Adrenal gland (tissue), 12 donors: ENCODE data around the gene CRY1. TPM values are rescaled to one million over a fixed set of nuclear protein-coding genes. Genes with fewer than 3 reads are reported as not detected.
"Not testable (repeated sequence)": the region's sequence is repeated elsewhere in the genome, so short reads cannot be mapped to it uniquely, and the experiment has no call there.

Experiments
- DNase-seq, 7 donors: peaks; one replicate each; pipeline ENCODE4 v3.0.0-alpha.2; 2019 to 2020
- H3K27ac ChIP-seq, 5 donors: fragments of 200-600 bp; sonication (generic) in 4 of 5; 1 replicate in 3 of 5; 2 replicates in 2 of 5; pipeline versions ENCODE4 v1.5.1 to v1.8.0; 2016 to 2020; ENCODE audit warnings: mild to moderate bottlenecking in 1 of 5
- H3K27me3 ChIP-seq: fragments of 200-600 bp; 2 replicates; pipeline ENCODE4 v1.8.0; 2021
- H3K36me3 ChIP-seq, 2 donors: fragments of 200-600 bp; replicated peaks in 1 of 2; 1 replicate in 1 of 2; 2 replicates in 1 of 2; pipeline versions ENCODE4 v1.5.1 to v1.8.0; 2018 to 2022
- H3K4me1 ChIP-seq, 2 donors: fragments of 200-600 bp; replicated peaks in 1 of 2; 1 replicate in 1 of 2; 2 replicates in 1 of 2; pipeline versions ENCODE4 v1.5.1 to v1.8.0; 2018 to 2021
- H3K4me3 ChIP-seq, 4 donors: fragments of 200-600 bp; sonication (generic) in 3 of 4; one replicate each; pipeline ENCODE4 v1.5.1; 2016 to 2018
- H3K9me3 ChIP-seq, 3 donors: fragments of 200-600 bp; sonication (generic) in 1 of 3; replicated peaks in 1 of 3; 1 replicate in 2 of 3; 2 replicates in 1 of 3; pipeline versions ENCODE4 v1.5.1 to v1.8.0; 2016 to 2021
- POLR2A ChIP-seq, 2 donors: fragments of 450-650 bp; IDR thresholded peaks; one replicate each; pipeline ENCODE4 v1.6.1; 2017; ENCODE audit warnings: antibody characterized with exemption in 2 of 2, mild to moderate bottlenecking in 2 of 2, moderate library complexity in 1 of 2
- WGBS, 4 donors: extraction: QIAGEN DNeasy Blood & Tissue Kit in 2 of 4; methylation state at CpG; one replicate each; pipeline versions ENCODE4 v1.1.5 to v1.1.7; 2013 to 2017; 5-methylcytosine and 5-hydroxymethylcytosine counted together
- intact Hi-C, 2 donors: fragments of 100-400 bp; cut with DNase I; formaldehyde crosslinking; loops; one replicate each; pipeline versions ENCODE4 v1.14.1 to v1.15.0; 2022 to 2023
- polyA plus RNA-seq, 3 donors: library from polyadenylated mRNA; stranded (reverse); fragments of 200-250 nt in 2 of 3; fragments of 350-450 nt in 1 of 3; fragmentation: Illumina TruSeq in 1 of 3; extraction: RNeasy Lipid Tissue Mini Kit (QIAGEN cat#74804) in 1 of 3; gene quantifications; one replicate each; pipeline ENCODE4 v1.2.3, GENCODE V29; 2013 to 2014
- total RNA-seq, 9 donors: library from RNA; depleted of rRNA in 4 of 9; stranded (reverse); fragments of >200 nt in 4 of 9; fragments of 120-200 nt in 1 of 9; fragmentation: NEBNext Ultra II Directional in 1 of 9; extraction: Animal tissue kit (Norgen Biotek cat#: 25700) in 1 of 9; gene quantifications; one replicate each; pipeline versions ENCODE4 v1.1.0 to v1.2.4, GENCODE V29; 2013 to 2023
- TF ChIP-seq, protein P1 (sequence below), 6 experiments: fragments of 450-650 bp in 4 of 6; fragments of 200-600 bp in 2 of 6; sonication (generic) in 1 of 6; IDR thresholded peaks; 1 replicate in 5 of 6; 2 replicates in 1 of 6; pipeline versions ENCODE4 v1.5.1 to v1.8.0; 2016 to 2021; ENCODE audit warnings: antibody characterized with exemption in 6 of 6, mild to moderate bottlenecking in 2 of 6, moderate library complexity in 1 of 6
- donor health status: healthy with polysubstance abuse.
- donor health status: Bipolar disorder and iron deficiency.
- donor health status: DM: yes; HTN: yes; CAD: no.
- donor health status: DM: no; HTN: no; CAD: no.
- donor health status: DM: no; HTN: no; CAD: no.
- donor health status: DM: yes; HTN: yes; CAD: no.

Gene CRY1
- total and polyA plus RNA-seq, 12 donors: 4.7 to 51.5 (median 11.6) TPM

DNA sequence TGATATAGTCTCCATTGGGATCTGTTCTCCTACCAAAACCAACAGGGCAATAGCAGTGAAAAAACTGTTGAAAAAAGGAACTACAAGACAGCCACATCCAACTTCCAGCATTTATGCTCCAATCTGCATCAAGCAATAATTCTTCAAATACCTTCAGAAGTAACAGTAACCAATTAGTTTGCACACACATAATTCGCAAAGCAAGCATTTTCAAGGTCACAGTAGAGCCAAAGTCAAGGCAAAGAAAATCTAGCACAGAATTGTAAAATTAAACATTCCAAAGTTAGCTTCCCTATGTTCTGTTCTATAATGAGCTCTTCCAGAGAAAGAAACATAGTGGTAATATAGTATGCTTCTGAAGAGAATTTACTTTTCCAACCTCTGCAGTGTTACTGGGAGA is 95.4 kb downstream of the CRY1 start:
- Histone ChIP-seq H3K4me1 (peaks cover 0 to 4% of the 10 kb centered on the region in 2 donors), H3K36me3 (no peaks in the 10 kb centered on the region), H3K27ac (no peak overlapping the region), H3K27me3 (no peaks in the 10 kb centered on the region), H3K9me3 (no peaks in the 10 kb centered on the region), H3K4me3 (no peak overlapping the region)
- intact Hi-C loops: no loop called here
- no peak for TF ChIP-seq POLR2A (IDR thresholded peaks at IDR 0.05)
- TF ChIP-seq, protein P1, sequence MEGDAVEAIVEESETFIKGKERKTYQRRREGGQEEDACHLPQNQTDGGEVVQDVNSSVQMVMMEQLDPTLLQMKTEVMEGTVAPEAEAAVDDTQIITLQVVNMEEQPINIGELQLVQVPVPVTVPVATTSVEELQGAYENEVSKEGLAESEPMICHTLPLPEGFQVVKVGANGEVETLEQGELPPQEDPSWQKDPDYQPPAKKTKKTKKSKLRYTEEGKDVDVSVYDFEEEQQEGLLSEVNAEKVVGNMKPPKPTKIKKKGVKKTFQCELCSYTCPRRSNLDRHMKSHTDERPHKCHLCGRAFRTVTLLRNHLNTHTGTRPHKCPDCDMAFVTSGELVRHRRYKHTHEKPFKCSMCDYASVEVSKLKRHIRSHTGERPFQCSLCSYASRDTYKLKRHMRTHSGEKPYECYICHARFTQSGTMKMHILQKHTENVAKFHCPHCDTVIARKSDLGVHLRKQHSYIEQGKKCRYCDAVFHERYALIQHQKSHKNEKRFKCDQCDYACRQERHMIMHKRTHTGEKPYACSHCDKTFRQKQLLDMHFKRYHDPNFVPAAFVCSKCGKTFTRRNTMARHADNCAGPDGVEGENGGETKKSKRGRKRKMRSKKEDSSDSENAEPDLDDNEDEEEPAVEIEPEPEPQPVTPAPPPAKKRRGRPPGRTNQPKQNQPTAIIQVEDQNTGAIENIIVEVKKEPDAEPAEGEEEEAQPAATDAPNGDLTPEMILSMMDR (IDR thresholded peaks at IDR 0.05): no peak
- DNase-seq: no peak
- 70 to 84% (median 71%) methylated on average over 1 of the region's 1 CpG for WGBS, 4 donors

DNA sequence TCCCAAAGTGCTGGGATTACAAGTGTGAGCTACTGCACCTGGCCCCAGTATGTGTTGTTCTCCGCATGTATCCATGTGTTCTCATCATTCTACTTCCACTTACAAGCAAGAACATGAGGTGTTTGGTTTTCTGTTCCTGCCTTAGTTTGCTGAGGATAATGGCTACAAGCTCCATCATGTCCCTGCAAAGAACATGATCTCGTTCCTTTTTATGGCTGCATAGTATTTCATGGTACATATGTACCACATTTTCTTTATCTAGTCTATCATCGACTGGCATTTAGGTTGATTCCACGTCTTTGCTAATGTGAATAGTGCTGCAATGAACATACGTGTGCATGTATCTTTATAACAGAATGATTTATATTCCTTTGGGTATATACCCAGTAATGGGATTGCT is 97.2 kb downstream of the CRY1 start:
- H3K4me1 ChIP-seq, H3K36me3 ChIP-seq, H3K27me3 ChIP-seq, H3K4me3 ChIP-seq, H3K9me3 ChIP-seq, intact Hi-C loops, H3K27ac ChIP-seq, DNase-seq: not testable (repeated sequence)
- 94 to 99% (median 98%) methylated on average over 5 of the region's 5 CpGs for WGBS, 4 donors

DNA sequence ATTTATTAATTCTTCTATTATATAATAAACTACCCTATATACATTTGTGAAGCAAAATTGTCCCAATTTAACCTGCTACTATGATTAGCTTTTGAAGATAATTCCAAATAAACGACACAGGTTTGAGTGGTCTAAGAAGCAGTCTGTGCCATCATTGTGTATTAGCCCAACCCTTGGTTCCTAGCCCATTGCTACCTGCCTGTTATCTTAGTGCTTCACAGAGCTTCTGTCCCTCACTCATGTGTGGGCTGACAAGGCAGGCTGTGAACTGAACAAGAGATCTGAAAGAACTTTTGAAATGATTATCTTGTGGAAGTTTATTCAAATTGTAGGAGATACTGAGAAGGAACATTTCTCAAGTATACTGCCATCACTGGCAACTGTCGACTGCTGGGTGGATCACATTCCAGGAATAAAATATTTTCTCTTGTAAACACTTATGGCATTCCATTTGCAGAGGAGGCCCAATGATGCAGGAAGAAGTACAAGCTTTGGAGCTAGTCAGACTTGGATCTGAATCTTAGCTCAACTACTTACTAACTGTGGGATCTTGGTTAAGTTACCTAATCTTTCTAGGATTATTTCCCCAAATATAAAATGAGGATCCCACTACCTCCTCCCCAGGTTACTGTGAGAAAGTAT is 98.6 kb downstream of the CRY1 start:
- no peak overlapping the region for H3K4me3 ChIP-seq
- no peaks in the 10 kb centered on the region for H3K4me1 ChIP-seq
- DNase-seq: no peak
- peak overlapping the region in 1 of 5 donors; percentile 5 for H3K27ac ChIP-seq
- intact Hi-C loops: no loop called here
- 71 to 81% (median 74%) methylated on average over 2 of the region's 2 CpGs for WGBS, 4 donors
- H3K9me3 ChIP-seq: no peaks in the 10 kb centered on the region
- TF ChIP-seq, protein P1 (IDR thresholded peaks at IDR 0.05): no peak
- no peak for TF ChIP-seq POLR2A (IDR thresholded peaks at IDR 0.05)
- no peaks in the 10 kb centered on the region for H3K36me3 ChIP-seq
- no peaks in the 10 kb centered on the region for H3K27me3 ChIP-seq

DNA sequence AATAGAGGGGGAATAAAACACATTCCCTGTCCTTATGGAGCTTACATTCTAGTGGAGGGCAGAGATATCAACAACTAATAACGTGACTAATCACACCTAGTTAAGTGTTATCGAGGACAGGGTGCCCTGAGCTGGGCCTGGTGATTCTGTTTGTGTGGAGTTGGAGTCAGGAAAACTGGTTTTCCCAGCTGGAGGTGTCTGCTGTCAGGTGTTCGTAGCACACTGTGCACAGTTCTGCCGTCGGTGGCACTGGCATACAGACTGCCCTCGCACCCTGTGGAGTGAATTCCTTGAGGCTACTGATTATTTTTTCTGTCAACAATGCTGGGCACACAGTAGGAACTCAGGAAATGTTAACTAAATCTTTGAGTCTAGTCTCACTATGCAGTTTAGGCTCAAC is 105.5 kb downstream of the CRY1 start:
- H3K4me1 ChIP-seq: peaks cover 12 to 21% of the 10 kb centered on the region in 2 donors
- peak overlapping the region in 2 of 5 donors; percentile 89 to 92 for H3K27ac ChIP-seq
- peak overlapping the region in 1 of 4 donors; percentile 66 for H3K4me3 ChIP-seq
- intact Hi-C loops: no loop called here
- H3K9me3 ChIP-seq: no peaks in the 10 kb centered on the region
- WGBS, 4 donors: 58 to 75% (median 68%) methylated on average over 5 to 6 of the region's 6 CpGs
- no peaks in the 10 kb centered on the region for H3K27me3 ChIP-seq
- TF ChIP-seq, protein P1 (IDR thresholded peaks at IDR 0.05): no peak
- TF ChIP-seq POLR2A (IDR thresholded peaks at IDR 0.05): no peak
- DNase-seq: no peak
- H3K36me3 ChIP-seq: peaks cover 0 to 9% of the 10 kb centered on the region in 2 donors
